Right hindlimb (tissue), 1 donor: ENCODE results near the gene SLC35B2.

Experiments used
- DNase-seq: peaks from one replicate; pipeline ENCODE4 v3.0.0-alpha.2; 2018

Gene SLC35B2

GRCh38 chr6:44266347-44266746 lies 9.0 kb upstream of the SLC35B2 start:
- DNase-seq: no peak

GRCh38 chr6:44265722-44266233 lies 8.4 kb upstream of the SLC35B2 start:
- no peak for DNase-seq

- peak; percentile 96 for DNase-seq
Observed at GRCh38 chr6:44265007-44265721, 7.8 kb upstream of the SLC35B2 start, which contains the start of gene NFKBIE. Gene NFKBIE (minus strand): TSS chr6:44265551. CDS start chr6:44265346, 205 bp downstream.

DNA sequence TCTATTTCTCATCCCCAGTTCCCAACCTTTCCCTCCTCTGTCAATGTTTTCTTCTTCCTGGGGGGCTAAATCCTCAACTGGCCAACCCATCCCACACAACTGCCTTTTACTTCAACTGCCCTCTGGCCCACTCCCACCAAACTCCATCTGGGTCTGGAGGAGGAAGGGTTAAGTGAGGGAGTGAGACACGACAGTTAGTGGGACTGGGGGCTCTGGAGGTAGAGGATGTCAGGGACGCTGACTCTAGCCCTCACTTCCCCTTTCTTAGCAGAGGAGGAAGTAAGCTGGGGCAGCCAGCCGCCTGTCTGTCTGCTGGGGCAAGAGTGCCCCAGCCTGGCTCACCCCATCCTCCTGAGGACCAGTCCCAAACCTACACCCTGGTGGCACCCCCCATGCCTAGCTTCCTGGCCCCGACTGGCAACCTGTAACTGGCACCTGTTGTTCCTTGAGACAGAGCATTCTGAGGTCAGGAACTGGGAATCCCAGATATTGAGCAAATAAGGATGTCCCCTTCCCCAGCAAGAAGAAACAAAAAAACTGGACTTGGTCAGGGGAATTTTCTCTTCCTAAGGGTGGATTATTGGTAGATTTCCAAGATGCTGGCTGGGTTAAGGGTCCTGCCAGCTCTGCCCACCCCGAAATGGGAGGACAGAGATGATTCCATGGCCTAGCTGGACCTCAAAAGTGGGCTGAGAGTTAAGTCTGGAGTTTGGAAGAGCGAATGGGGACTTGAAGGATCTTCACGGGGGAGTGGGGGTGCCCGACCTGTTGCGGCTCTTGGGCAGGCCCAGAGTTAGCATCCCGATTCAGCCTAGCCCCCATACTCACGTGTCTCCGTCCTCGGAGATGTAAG lies 7.1 kb upstream of the SLC35B2 start:
- peak; percentile 39 for DNase-seq

DNA sequence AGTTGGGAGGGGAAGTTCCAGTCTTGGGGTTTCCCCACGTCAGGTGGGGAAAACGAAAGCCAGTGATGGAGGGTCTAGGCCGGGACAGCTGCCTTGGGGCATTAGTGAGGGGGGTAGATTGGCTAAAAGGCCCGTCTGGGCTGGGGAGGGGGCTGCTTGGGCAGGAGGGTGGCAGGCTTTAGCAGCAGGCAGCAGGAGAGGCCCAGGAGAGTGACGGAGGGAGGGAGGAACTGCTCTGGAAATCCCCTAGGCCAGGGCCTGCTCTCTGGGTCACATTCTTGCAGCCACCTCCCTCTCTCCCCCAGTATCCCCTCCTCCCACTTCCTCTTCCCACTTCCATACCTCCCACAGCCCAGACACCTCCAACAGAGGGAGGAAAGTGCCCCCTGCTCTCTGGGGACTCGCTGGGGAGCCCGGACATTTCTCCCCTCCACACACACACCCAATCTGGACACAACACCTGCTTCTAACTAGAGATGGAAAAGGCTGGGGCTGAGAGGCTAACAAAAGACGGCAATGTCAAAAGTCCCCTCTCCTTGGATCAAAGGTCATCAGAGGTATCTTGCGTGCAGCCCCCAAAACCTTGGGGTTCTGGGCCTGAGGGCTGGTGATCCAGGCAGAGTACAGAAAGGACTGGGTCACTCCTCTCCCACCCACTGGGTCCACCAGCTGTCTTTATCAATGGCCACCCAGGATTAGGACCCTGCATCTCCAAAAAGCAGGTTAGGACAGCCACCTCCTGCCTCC lies 6.2 kb upstream of the SLC35B2 start:
- DNase-seq: no peak

DNA sequence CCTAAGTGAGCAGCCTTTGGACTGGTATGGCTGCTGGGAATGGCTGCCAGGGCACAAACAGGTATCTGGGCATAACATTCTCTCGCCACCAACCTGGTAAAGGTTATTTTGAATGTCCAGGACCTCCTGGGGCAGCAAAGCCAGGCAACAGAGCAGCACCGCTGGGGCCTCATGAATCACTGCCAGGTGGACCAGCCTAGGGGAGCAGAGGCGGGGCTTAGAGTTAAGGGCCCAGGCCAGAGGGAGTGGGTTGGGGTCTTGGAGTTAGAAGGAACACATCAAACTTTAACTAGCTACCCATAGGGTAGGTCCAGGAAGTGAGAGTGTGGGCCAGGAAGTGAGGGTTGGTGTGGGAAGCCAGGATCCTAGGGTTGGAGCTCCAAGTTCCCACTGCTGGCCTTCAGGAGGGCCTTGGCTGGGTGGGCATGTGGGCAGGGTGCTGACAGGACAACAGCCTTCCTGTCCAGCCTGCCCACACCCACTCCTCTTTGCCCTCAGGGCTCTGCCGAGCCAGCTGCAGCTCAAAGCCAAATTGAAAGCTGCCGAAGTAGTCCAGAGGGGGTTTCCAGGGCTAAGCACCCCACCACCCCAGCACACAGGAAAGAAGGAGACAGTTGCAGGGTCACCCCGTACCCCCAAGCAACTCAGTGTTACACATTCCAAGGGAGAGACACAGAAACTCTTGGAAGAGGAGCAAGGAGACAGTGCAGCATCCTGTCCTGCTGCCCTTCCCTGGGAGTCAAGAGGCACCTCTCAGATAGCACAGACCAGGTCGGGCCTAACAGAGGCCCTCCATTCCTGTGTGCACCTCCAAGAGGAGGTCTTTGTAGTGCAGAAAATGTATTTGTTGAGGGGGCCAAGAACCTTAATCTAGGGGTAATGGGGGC lies 5.4 kb upstream of the SLC35B2 start:
- no peak for DNase-seq

DNA sequence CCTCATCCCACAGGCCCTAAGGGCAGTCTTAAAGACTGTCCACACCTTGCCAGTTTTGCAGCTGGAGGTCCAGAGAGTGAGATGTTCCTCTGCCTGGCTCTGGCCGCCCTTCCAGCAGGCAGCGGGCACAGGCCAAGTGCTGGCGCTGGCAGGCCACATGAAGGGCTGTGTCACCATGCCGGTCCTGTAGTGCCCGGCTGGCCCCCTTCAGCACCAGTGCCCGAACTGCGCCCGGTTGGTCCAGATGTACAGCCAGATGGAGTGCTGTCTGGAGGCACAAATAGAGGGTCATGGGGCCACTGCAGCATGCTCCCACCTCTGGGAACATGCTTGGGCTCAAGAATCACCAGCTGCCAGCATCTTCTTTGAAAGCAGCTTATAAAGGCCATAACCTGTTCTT lies 4.3 kb upstream of the SLC35B2 start:
- DNase-seq: no peak

DNA sequence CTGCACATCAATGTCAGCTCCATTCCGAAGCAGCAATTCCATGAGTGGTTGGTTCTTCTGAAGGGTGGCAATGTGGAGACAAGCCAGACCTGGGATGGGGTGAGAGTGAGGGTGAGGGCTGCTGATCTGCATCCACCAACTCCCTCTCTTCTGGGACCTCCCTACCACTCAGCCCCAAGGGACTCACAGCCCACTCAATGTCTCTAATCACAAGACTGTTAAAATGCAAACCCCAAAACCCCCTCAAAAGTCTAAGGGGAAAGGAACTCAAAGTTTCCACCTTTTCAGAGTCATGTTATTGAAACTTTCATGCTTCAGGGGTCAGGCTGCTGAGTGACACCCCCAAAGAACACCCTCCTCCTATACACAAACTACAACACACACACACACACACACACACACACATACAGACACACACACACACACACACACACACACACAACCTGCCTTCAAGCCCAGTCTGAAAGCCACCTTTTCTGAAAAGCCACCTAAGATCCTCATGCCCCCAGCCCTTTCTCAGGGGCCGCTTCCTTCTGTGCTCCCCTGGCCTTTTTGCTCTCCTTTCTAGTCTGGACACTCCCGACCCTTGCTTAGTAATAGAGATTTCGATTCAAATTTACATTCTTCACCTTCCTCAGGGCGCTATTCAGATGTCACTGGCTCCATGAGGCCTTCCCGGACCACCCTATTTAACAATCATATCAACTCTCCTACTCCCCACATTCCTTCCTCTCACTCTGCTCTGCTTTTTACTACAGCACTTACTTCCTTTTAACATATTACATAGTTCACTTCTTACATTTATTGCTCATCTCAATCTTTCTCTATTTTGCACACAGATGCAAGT lies 3.3 kb upstream of the SLC35B2 start:
- no peak for DNase-seq

DNA sequence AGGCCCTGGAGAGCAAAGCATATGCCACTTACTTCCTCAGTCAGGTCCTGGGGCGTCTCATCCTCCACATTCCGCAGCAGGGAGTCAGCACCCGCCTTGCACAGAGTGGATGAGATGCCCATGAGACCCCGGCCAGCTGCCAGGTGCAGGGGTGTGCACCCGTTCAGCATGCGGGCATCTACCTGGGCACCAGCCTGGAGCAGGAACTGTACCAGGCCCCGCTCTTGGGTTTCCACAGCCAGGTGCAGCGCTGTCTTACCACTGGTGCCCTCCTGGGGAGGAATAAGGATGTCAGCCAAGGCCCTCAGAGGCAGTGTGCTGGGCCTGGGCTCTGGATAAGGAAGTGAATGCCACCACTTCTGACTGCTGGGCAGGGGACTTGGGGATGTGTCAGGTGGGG lies 2.7 kb upstream of the SLC35B2 start:
- DNase-seq: no peak

DNA sequence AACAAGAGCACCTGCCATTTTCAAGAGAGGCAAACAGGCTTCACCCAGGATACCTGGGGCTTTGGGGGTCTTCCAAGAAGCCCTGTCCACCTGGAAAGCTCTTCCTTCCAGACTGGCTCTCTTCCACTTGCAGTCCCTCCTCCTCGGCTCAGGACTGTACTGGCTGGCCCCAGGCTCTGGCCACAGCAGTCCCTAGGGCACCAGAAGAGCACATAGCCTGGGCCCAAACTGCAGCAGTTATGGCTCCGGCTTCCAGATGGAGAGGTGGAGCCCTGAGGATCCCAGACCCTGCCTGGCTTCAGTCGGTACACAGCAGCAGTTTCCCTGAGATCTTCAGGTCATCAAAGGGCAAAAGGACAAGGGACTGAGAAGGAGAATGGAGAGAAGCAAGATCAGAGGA lies 1.6 kb upstream of the SLC35B2 start:
- DNase-seq: no peak

DNA sequence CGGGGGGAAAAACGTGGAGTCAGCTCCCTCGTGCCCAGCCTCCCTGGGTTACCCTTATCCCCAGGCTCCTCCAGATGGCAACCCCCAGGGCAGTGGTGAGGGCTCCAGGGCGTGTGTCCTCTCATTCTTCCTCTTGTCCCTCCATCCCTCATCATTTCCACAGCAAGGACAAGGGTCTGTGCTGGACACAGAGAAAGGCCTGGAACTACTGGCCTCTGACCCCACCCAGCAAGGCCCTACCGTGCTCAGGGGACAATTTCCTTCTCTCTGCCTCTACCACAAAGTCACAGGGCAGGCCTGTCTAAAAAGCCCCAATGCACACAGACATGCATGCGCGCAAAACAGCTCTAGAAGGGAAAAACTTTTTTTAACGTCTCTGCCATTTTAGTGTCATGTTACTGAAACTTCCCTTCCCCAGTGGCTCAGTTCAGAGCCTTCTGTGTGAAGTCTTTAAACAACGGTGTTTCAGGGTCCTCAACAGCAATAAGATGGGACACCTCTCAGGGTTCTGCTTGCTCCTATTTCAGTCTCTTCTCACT lies 1.1 kb upstream of the SLC35B2 start:
- no peak for DNase-seq

GRCh38 chr6:44257753-44258324 lies 511 bp upstream of the SLC35B2 start:
- DNase-seq: no peak

DNA sequence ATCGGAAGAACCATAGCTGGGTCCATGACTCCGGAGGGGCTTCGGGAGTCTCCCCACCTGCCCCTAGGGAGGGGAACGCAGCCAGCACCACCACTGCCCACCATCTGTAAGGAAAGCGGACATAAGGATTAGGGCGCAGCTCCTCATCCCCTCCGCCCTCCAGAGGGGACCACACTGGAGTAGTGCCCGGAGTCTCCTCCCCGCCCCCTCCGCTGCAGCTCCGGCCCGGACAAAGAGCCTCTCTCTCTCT lies 628 bp downstream of the SLC35B2 start:
- no peak for DNase-seq

- DNase-seq: no peak
Observed at GRCh38 chr6:44255871-44256774, 1.2 kb downstream of the SLC35B2 start.

GRCh38 chr6:44255105-44255808 lies 2.1 kb downstream of the SLC35B2 start:
- no peak for DNase-seq

- DNase-seq: no peak
Observed at GRCh38 chr6:44254191-44255104, 2.9 kb downstream of the SLC35B2 start.

DNA sequence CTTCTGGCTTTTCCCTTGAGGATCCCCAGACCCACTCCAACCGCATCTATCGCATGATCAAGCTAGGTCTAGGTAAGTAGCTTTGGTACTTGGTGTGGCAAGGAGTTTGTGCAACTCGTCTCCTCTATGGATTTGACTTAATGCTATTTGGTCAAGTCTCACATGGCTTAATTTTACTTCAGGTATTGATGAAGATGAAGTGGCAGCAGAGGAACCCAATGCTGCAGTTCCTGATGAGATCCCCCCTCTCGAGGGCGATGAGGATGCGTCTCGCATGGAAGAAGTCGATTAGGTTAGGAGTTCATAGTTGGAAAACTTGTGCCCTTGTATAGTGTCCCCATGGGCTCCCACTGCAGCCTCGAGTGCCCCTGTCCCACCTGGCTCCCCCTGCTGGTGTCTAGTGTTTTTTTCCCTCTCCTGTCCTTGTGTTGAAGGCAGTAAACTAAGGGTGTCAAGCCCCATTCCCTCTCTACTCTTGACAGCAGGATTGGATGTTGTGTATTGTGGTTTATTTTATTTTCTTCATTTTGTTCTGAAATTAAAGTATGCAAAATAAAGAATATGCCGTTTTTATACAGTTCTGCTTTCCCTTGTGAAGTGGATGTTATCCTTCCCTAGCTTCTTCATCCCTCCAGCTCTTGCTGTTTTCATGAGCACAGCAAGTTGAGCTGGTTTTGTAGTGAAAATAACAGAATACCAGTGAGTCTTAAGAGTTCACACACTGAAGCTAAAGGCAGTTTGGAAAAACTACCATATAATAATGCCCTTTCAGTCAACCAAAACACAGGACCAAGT lies 3.8 kb downstream of the SLC35B2 start:
- no peak for DNase-seq
